Heart left ventricle (tissue), 16 donors: ENCODE measurements around the gene DHRS7. TPM values are rescaled to one million over a fixed set of nuclear protein-coding genes. Genes with fewer than 3 reads are reported as not detected.
A peak's percentile ranks its signal among the peaks of the same experiment; 100 is the strongest.

Experiments
- ATAC-seq, 4 donors: fragments of 200-7000 bp; cut with Tn5 transposase; one replicate each; pipeline ENCODE4 v1.9.1; 2020 to 2022; ENCODE audit warnings: moderate library complexity in 4 of 4, mild to moderate bottlenecking in 3 of 4, moderate number of reproducible peaks in 1 of 4
- DNase-seq, 5 donors: peaks; one replicate each; pipeline ENCODE4 v3.0.0-alpha.2; 2020
- H3K27ac ChIP-seq, 12 donors: fragments of 200-600 bp; sonication (generic) in 4 of 12; one replicate each; pipeline versions ENCODE4 v1.5.0 to v1.8.0; 2016 to 2022; ENCODE audit warnings: mild to moderate bottlenecking in 2 of 12
- H3K27me3 ChIP-seq, 9 donors: fragments of 200-600 bp; sonication (generic) in 2 of 9; one replicate each; pipeline versions ENCODE4 v1.5.1 to v1.8.0; 2016 to 2022; ENCODE audit warnings: mild to moderate bottlenecking in 3 of 9
- H3K36me3 ChIP-seq, 9 donors: fragments of 200-600 bp; sonication (generic) in 2 of 9; one replicate each; pipeline versions ENCODE4 v1.5.0 to v1.8.0; 2018 to 2022; ENCODE audit warnings: mild to moderate bottlenecking in 2 of 9
- H3K4me1 ChIP-seq, 12 donors: fragments of 200-600 bp; sonication (generic) in 4 of 12; one replicate each; pipeline versions ENCODE4 v1.5.0 to v1.8.0; 2016 to 2022; ENCODE audit warnings: mild to moderate bottlenecking in 3 of 12
- H3K4me3 ChIP-seq, 12 donors: fragments of 200-600 bp; sonication (generic) in 4 of 12; one replicate each; pipeline versions ENCODE4 v1.5.0 to v1.8.0; 2017 to 2022; ENCODE audit warnings: mild to moderate bottlenecking in 9 of 12, moderate library complexity in 4 of 12
- H3K9me3 ChIP-seq, 12 donors: fragments of 200-600 bp; sonication (generic) in 4 of 12; one replicate each; pipeline versions ENCODE4 v1.5.0 to v1.8.0; 2016 to 2022; ENCODE audit warnings: mild to moderate bottlenecking in 1 of 12
- CTCF ChIP-seq, 12 donors: fragments of 200-600 bp; sonication (generic) in 4 of 12; IDR thresholded peaks; one replicate each; pipeline versions ENCODE4 v1.5.0 to v1.8.0; 2018 to 2022; ENCODE audit warnings: antibody characterized with exemption in 12 of 12, mild to moderate bottlenecking in 5 of 12
- POLR2A ChIP-seq, 2 donors: fragments of 450-650 bp; IDR thresholded peaks; one replicate each; pipeline ENCODE4 v1.6.1; 2017; ENCODE audit warnings: antibody characterized with exemption in 2 of 2, mild to moderate bottlenecking in 2 of 2, moderate library complexity in 2 of 2
- WGBS, 4 donors: extraction: QIAGEN DNeasy Blood & Tissue Kit in 2 of 4; methylation state at CpG; one replicate each; pipeline versions ENCODE4 v1.1.5 to v1.1.7; 2013 to 2018; 5-methylcytosine and 5-hydroxymethylcytosine counted together
- intact Hi-C, 10 donors: fragments of 100-400 bp; cut with DNase I; formaldehyde crosslinking; loops; one replicate each; pipeline versions ENCODE4 v1.11.1 to v1.14.2; 2022
- polyA plus RNA-seq, 2 donors: library from polyadenylated mRNA; stranded (reverse); fragments of 200-250 nt; gene quantifications; one replicate each; pipeline ENCODE4 v1.2.3, GENCODE V29; 2013
- total RNA-seq, 9 donors: library from RNA; depleted of rRNA in 2 of 9; stranded (reverse); fragments of >200 nt in 2 of 9; fragmentation: NEBNext Ultra II Directional in 3 of 9; extraction: Animal tissue kit (Norgen Biotek cat#: 25700) in 3 of 9; gene quantifications; one replicate each; pipeline versions ENCODE4 v1.1.0 to v1.2.4, GENCODE V29; 2016 to 2023
- donor health status: ischemic (EF 13 %, LVEDD 7.1; RV severe dilation, severe dysfunction).
- donor health status: healthy with polysubstance abuse.
- donor health status: DM: no; HTN: yes; CAD: no.
- donor health status: DM: no; HTN: no; CAD: no.
- donor health status: ischemic (EF 25% LVEDD 6.9; RV normal size, moderate dysfunction).
- donor health status: ischemic (EF 25% LVEDD 5.7; RV mildly dilated, moderate dysfunction).
- donor health status: healthy.
- donor health status: DM: yes; HTN: yes; CAD: no.
- donor health status: ischemic (EF 35%, LVEDD 5.7; RV mildly dilated, moderate dysfunction).
- donor health status: nonischemic (EF 11% LVEDD 7.7; RV severe dilation, severe dysfunction).
- donor health status: DM: yes; HTN: yes; CAD: no.
- donor health status: PGD.
- donor health status: ischemic (EF 29% LVEDD 5.4; RV normal size, mild dysfunction).
- donor health status: nonischemic (EF 23%, LVEDD 6.1; RV moderate dilation, normal function).

Gene DHRS7
- total and polyA plus RNA-seq, 11 donors, result 27.9 to 89.3 (median 40.5) TPM

- Histone ChIP-seq H3K4me1 (no peaks in the 10 kb centered on the region), H3K27me3 (no peaks in the 10 kb centered on the region), H3K27ac (no peak overlapping the region), H3K36me3 (no peaks in the 10 kb centered on the region), H3K4me3 (no peak overlapping the region), H3K9me3 (peaks cover 0 to 17% (median 8%) of the 10 kb centered on the region in 12 donors)
- DNase-seq (no peak), ATAC-seq (peak in 3 of 4 donors; percentile 59 to 71 (median 67))
- peak in 8 of 12 donors; percentile 16 to 45 (median 31) for TF ChIP-seq CTCF (IDR thresholded peaks at IDR 0.05)
- no peak for TF ChIP-seq POLR2A (IDR thresholded peaks at IDR 0.05)
- intact Hi-C loops, result loop anchor here in 6 of 10 donors (2.0 to 10.0 kb wide), 6 partner anchors 130 to 370 kb away; no protein-coding TSS in a partner anchor
- 85 to 92% (median 85%) methylated on average over 5 of the region's 5 CpGs for WGBS, 4 donors
Observed at GRCh38 chr14:60195179-60195810, 30.1 kb upstream of the DHRS7 start.

- H3K4me3 ChIP-seq, result no peak overlapping the region
- no peak overlapping the region for H3K27ac ChIP-seq
- no peak for TF ChIP-seq POLR2A (IDR thresholded peaks at IDR 0.05)
- no peak for TF ChIP-seq CTCF (IDR thresholded peaks at IDR 0.05)
- intact Hi-C loops, result loop anchor here in 9 of 10 donors (5.0 to 10.0 kb wide), 8 partner anchors 128 to 705 kb away; partner anchors contain the start of genes JKAMP (in 1 of the 9) and L3HYPDH (in 1 of the 9)
- WGBS, 4 donors, result 79 to 89% (median 85%) methylated on average over 4 of the region's 4 CpGs
- no peak for ATAC-seq
- no peaks in the 10 kb centered on the region for H3K27me3 ChIP-seq
- no peaks in the 10 kb centered on the region for H3K4me1 ChIP-seq
- H3K9me3 ChIP-seq, result no peaks in the 10 kb centered on the region
- no peak for DNase-seq
- H3K36me3 ChIP-seq, result no peaks in the 10 kb centered on the region
Observed at GRCh38 chr14:60189923-60190840, 25.0 kb upstream of the DHRS7 start.

GRCh38 chr14:60188696-60189095, 23.5 kb upstream of the DHRS7 start:
- Histone ChIP-seq H3K27ac (no peak overlapping the region), H3K9me3 (no peaks in the 10 kb centered on the region), H3K27me3 (no peaks in the 10 kb centered on the region), H3K36me3 (no peaks in the 10 kb centered on the region), H3K4me3 (no peak overlapping the region), H3K4me1 (peaks cover 0 to 4% (median 0%) of the 10 kb centered on the region in 12 donors)
- no peak for DNase-seq
- intact Hi-C loops, result loop anchor here in 6 of 10 donors (5.0 to 10.0 kb wide), 5 partner anchors 126 to 704 kb away; partner anchors contain the start of genes JKAMP (in 1 of the 6) and L3HYPDH (in 1 of the 6)
- ATAC-seq, result no peak
- TF ChIP-seq POLR2A (IDR thresholded peaks at IDR 0.05) (no peak), CTCF (IDR thresholded peaks at IDR 0.05) (no peak)
- WGBS, 4 donors, result 81 to 90% (median 87%) methylated on average over 1 of the region's 1 CpG

- Histone ChIP-seq H3K27me3 (no peaks in the 10 kb centered on the region), H3K4me3 (no peak overlapping the region), H3K4me1 (peaks cover 0 to 6% (median 0%) of the 10 kb centered on the region in 12 donors), H3K9me3 (no peaks in the 10 kb centered on the region), H3K27ac (no peak overlapping the region), H3K36me3 (no peaks in the 10 kb centered on the region)
- WGBS, 4 donors, result 41 to 49% (median 45%) methylated on average over 3 of the region's 3 CpGs
- peak in 5 of 12 donors; percentile 4 to 23 (median 15) for TF ChIP-seq CTCF (IDR thresholded peaks at IDR 0.05)
- TF ChIP-seq POLR2A (IDR thresholded peaks at IDR 0.05), result no peak
- DNase-seq (no peak), ATAC-seq (peak in 3 of 4 donors; percentile 45 to 64 (median 55))
- intact Hi-C loops, result loop anchor here in 6 of 10 donors (5.0 to 10.0 kb wide), 5 partner anchors 126 to 703 kb away; partner anchors contain the start of genes JKAMP (in 1 of the 6) and L3HYPDH (in 1 of the 6)
Observed at GRCh38 chr14:60188115-60188514, 22.9 kb upstream of the DHRS7 start.
